ENCODE results near the gene C16orf89. TPM values are rescaled to one million over a fixed set of nuclear protein-coding genes. Genes with fewer than 3 reads are reported as not detected.

C16orf89 gene
- total and polyA plus RNA-seq, 10 of the 15 experiments (the other 5 are each of a cell fraction or from before 2014, with no cell fraction given) = not detected

DNA sequence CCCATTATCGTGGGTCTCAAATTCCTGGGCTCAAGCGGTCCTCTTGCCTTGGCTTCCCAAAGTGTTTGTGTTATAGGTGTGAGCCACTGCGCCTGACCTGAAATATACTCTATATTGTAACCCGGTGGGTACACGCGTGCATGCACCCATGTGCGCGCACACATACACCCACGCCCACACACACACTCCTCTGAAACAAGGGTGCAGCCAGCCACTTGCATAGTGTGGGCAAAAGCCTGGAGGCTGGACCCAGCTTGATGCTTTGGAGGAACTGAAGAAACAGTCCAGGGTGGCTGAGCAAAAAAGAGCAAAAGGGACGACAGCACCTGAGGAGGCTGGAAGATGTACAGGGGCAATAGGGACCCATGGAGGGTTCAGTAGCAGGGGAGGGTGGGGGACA is 61.9 kb downstream of the C16orf89 start:
- DNase-seq (ENCODE audit: low read depth, low spot score) (no peak), ATAC-seq (no peak), FAIRE-seq (no peak)
- Histone ChIP-seq H3K4me1 (ENCODE audit: control insufficient read depth, insufficient read depth, low read length) (no peaks in the 10 kb centered on the region), H3K9ac (ENCODE audit: control insufficient read depth, insufficient read depth, low read length) (no peak overlapping the region), H2AFZ (ENCODE audit: control insufficient read depth, low read depth, low read length) (no peak overlapping the region), H3K27ac (ENCODE audit: control insufficient read depth, insufficient read depth) (no peak overlapping the region), H4K20me1 (ENCODE audit: control insufficient read depth, insufficient read depth) (no peaks in the 10 kb centered on the region), H3K9me3 (replicated peaks; ENCODE audit: control insufficient read depth, insufficient read depth, low read length) (no peaks in the 10 kb centered on the region), H3K27me3 (replicated peaks in 1 of 2; ENCODE audit: control insufficient read depth in 2 of 2, insufficient read depth in 2 of 2, low read length in 1 of 2) (no peaks in the 10 kb centered on the region), H3K79me2 (ENCODE audit: control insufficient read depth, insufficient read depth, low read length) (no peaks in the 10 kb centered on the region), H3K36me3 (ENCODE audit: control insufficient read depth in 2 of 2, insufficient read depth in 2 of 2, low read length in 1 of 2) (no peaks in the 10 kb centered on the region), H3K4me2 (ENCODE audit: control insufficient read depth, insufficient read depth) (no peak overlapping the region), H3K4me3 (no peak overlapping the region)
- CTCF ChIA-PET = no interaction called here
- RAD21 ChIA-PET (ENCODE audit: unreplicated experiment) = no interaction called here
- POLR2A ChIA-PET = no interaction called here
- WGBS (ENCODE audit: insufficient coverage, insufficient replicate concordance, low lambda C conversion rate, missing lambda C conversion rate) = 63% methylated on average over 10 of the region's 10 CpGs
- intact Hi-C loops (cut with micrococcal nuclease; ENCODE audit: unreplicated experiment) (no loop called here), in situ Hi-C loops (cut with MboI) (no loop called here)
- no TSS peak for BruUV-seq (replicated peaks)
- TF ChIP-seq MEF2B (IDR thresholded peaks at IDR 0.05; ENCODE audit: partially characterized antibody, poor library complexity, severe bottlenecking) = no peak
- TF ChIP-seq EED (IDR thresholded peaks at IDR 0.05; ENCODE audit: low read depth) = no peak
- TF ChIP-seq, protein P1, sequence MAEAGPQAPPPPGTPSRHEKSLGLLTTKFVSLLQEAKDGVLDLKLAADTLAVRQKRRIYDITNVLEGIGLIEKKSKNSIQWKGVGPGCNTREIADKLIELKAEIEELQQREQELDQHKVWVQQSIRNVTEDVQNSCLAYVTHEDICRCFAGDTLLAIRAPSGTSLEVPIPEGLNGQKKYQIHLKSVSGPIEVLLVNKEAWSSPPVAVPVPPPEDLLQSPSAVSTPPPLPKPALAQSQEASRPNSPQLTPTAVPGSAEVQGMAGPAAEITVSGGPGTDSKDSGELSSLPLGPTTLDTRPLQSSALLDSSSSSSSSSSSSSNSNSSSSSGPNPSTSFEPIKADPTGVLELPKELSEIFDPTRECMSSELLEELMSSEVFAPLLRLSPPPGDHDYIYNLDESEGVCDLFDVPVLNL (IDR thresholded peaks at IDR 0.05; ENCODE audit: low read depth, low read length) = no peak
- TF ChIP-seq CEBPB (IDR thresholded peaks at IDR 0.05; ENCODE audit: borderline replicate concordance in 1 of 2, low read depth in 2 of 2, low read length in 2 of 2) = no peak
- TF ChIP-seq RAD51 (IDR thresholded peaks at IDR 0.05) = no peak
- no peak for TF ChIP-seq MEF2A (IDR thresholded peaks at IDR 0.05; ENCODE audit: insufficient read depth, low read depth, low read length)
- no peak for TF ChIP-seq NR2F1 (conservative IDR thresholded peaks at IDR 0.05)
- TF ChIP-seq ATF7 (IDR thresholded peaks at IDR 0.05; ENCODE audit: low read depth) = no peak
- no peak for TF ChIP-seq RBBP5 (conservative IDR thresholded peaks at IDR 0.05)
- TF ChIP-seq KAT2A (conservative IDR thresholded peaks at IDR 0.05; ENCODE audit: control insufficient read depth, low read depth, low read length) = no peak
- no peak for TF ChIP-seq FOS (IDR thresholded peaks at IDR 0.05; ENCODE audit: borderline replicate concordance, extremely low read depth, insufficient read length)
- TF ChIP-seq CHD2 (IDR thresholded peaks at IDR 0.05; ENCODE audit: borderline replicate concordance, low read depth, low read length) = no peak
- no peak for TF ChIP-seq BMI1 (IDR thresholded peaks at IDR 0.05; ENCODE audit: borderline replicate concordance)
- SMC1A ChIA-PET (ENCODE audit: uncharacterized antibody, unreplicated experiment) = no interaction called here

All from GM12878 (cell line).